HFFc6 (cell line): ENCODE measurements around the gene RGP1. TPM values are rescaled to one million over a fixed set of nuclear protein-coding genes. Genes with fewer than 3 reads are reported as not detected.
A peak's percentile ranks its signal among the peaks of the same experiment; 100 is the strongest.

Source experiments
- DNase-seq: peaks from one replicate; pipeline ENCODE4 v3.0.0-alpha.2; 2018
- H3K27ac Mint-ChIP-seq: 2 replicates; pipeline ENCODE4 v1.8.0; 2020; ENCODE audit warnings: mild to moderate bottlenecking, mixed read lengths
- H3K27me3 Mint-ChIP-seq: 2 replicates; pipeline ENCODE4 v1.8.0; 2021; ENCODE audit warnings: mild to moderate bottlenecking, moderate library complexity, mixed read lengths; ENCODE audit not compliant: insufficient read depth
- H3K36me3 Mint-ChIP-seq: 2 replicates; pipeline ENCODE4 v1.8.0; 2021; ENCODE audit warnings: low read depth, mixed read lengths
- H3K4me1 Mint-ChIP-seq: 2 replicates; pipeline ENCODE4 v1.8.0; 2020; ENCODE audit warnings: low read depth, mixed read lengths
- H3K4me3 Mint-ChIP-seq: 2 replicates; pipeline ENCODE4 v1.8.0; 2020; ENCODE audit warnings: mild to moderate bottlenecking, moderate library complexity, mixed read lengths
- H3K9me3 Mint-ChIP-seq: 2 replicates; pipeline ENCODE4 v1.8.0; 2020; ENCODE audit warnings: mild to moderate bottlenecking, mixed read lengths
- CTCF ChIP-seq: fragments of 200-600 bp; sonication (generic); IDR thresholded peaks from 2 replicates; pipeline ENCODE4 v1.5.0; 2021; ENCODE audit warnings: antibody characterized with exemption, mild to moderate bottlenecking
- total RNA-seq, 6 experiments: library from RNA; stranded (reverse); fragmentation: NEBNext Ultra II Directional; extraction: Animal tissue kit (Norgen Biotek cat#: 25700); gene quantifications; 2 replicates in 1 of 6; 3 replicates in 5 of 6; pipeline ENCODE4 v1.2.3, GENCODE V29; 2021

RGP1 gene
- total RNA-seq, 6 experiments from 2014 or later, result 27.6 to 35.1 (median 30.9) TPM

GRCh38 chr9:35792826-35793225, 43.7 kb downstream of the RGP1 start:
- DNase-seq, result no peak
- peaks cover 65% of the 10 kb centered on the region for H3K4me1 Mint-ChIP-seq
- peaks cover 2% of the 10 kb centered on the region for H3K27me3 Mint-ChIP-seq
- H3K36me3 Mint-ChIP-seq, result no peaks in the 10 kb centered on the region
- peak overlapping the region; percentile 82 for H3K4me3 Mint-ChIP-seq
- no peaks in the 10 kb centered on the region for H3K9me3 Mint-ChIP-seq
- H3K27ac Mint-ChIP-seq, result peak overlapping the region; percentile 68
- no peak for TF ChIP-seq CTCF

- Mint-ChIP-seq H3K36me3 (no peaks in the 10 kb centered on the region), H3K4me1 (peaks cover 69% of the 10 kb centered on the region), H3K27ac (peak overlapping the region; percentile 13), H3K4me3 (peak overlapping the region; percentile 82), H3K9me3 (no peaks in the 10 kb centered on the region), H3K27me3 (no peaks in the 10 kb centered on the region; the same call in none of the 2 replicates)
- DNase-seq, result no peak
- no peak for TF ChIP-seq CTCF
Measured at GRCh38 chr9:35793461-35793860, 44.4 kb downstream of the RGP1 start.

GRCh38 chr9:35795695-35796094, 46.6 kb downstream of the RGP1 start:
- H3K27ac Mint-ChIP-seq, result peak overlapping the region; percentile 13
- no peaks in the 10 kb centered on the region for H3K9me3 Mint-ChIP-seq
- no peak for DNase-seq
- peaks cover 8% of the 10 kb centered on the region for H3K36me3 Mint-ChIP-seq
- no peak for TF ChIP-seq CTCF
- peak overlapping the region; percentile 82; the same call in 1 of the 2 replicates for H3K4me3 Mint-ChIP-seq
- no peaks in the 10 kb centered on the region; the same call in 1 of the 2 replicates for H3K27me3 Mint-ChIP-seq
- H3K4me1 Mint-ChIP-seq, result peaks cover 70% of the 10 kb centered on the region

GRCh38 chr9:35797311-35798109, 48.4 kb downstream of the RGP1 start:
- H3K36me3 Mint-ChIP-seq, result peaks cover 21% of the 10 kb centered on the region
- no peak for TF ChIP-seq CTCF
- peaks cover 66% of the 10 kb centered on the region for H3K4me1 Mint-ChIP-seq
- peak overlapping the region; percentile 75 for H3K27ac Mint-ChIP-seq
- no peak for DNase-seq
- H3K27me3 Mint-ChIP-seq, result no peaks in the 10 kb centered on the region; the same call in 1 of the 2 replicates
- H3K9me3 Mint-ChIP-seq, result no peaks in the 10 kb centered on the region
- H3K4me3 Mint-ChIP-seq, result no peak overlapping the region

- Mint-ChIP-seq H3K27me3 (no peaks in the 10 kb centered on the region; the same call in 1 of the 2 replicates), H3K4me3 (no peak overlapping the region; the same call in 1 of the 2 replicates), H3K36me3 (peaks cover 21% of the 10 kb centered on the region), H3K9me3 (no peaks in the 10 kb centered on the region), H3K4me1 (peaks cover 53% of the 10 kb centered on the region), H3K27ac (peak overlapping the region; percentile 80)
- peak; percentile 80 for DNase-seq
- no peak for TF ChIP-seq CTCF
Measured at GRCh38 chr9:35798658-35799374, 49.7 kb downstream of the RGP1 start.
